GM18507 (cell line): ENCODE measurements around the gene SPPL2B.
"Not testable (repeated sequence)": the region's sequence is repeated elsewhere in the genome, so short reads cannot be mapped to it uniquely, and the experiment has no call there.

Source experiments
- DNase-seq: peaks from one replicate; pipeline ENCODE4 v3.0.0; 2011; ENCODE audit warnings: low read depth; ENCODE audit not compliant: insufficient read length; ENCODE audit errors: extremely low spot score
- FAIRE-seq: peaks from 2 replicates; lab custom pipeline; 2011; peaks lifted over from hg19 to GRCh38; lab: Jason Lieb, UNC

SPPL2B gene

GRCh38 chr19:2345794-2346663 lies 17.5 kb downstream of the SPPL2B start:
- FAIRE-seq (no peak), DNase-seq (no peak)

GRCh38 chr19:2349818-2350217 lies 21.3 kb downstream of the SPPL2B start:
- DNase-seq, FAIRE-seq: not testable (repeated sequence)

GRCh38 chr19:2350656-2351055 lies 22.2 kb downstream of the SPPL2B start:
- no peak for FAIRE-seq
- DNase-seq = no peak

- DNase-seq (no peak), FAIRE-seq (no peak)
Observed at GRCh38 chr19:2351591-2351990, 23.1 kb downstream of the SPPL2B start.

GRCh38 chr19:2352121-2352520 lies 23.6 kb downstream of the SPPL2B start:
- no peak for FAIRE-seq

GRCh38 chr19:2353159-2353886 lies 24.8 kb downstream of the SPPL2B start:
- FAIRE-seq = no peak
- DNase-seq = no peak

More at GRCh38 chr19:2352121-2352520, 23.6 kb downstream of the SPPL2B start:
- DNase-seq = no peak

- FAIRE-seq (no peak), DNase-seq (no peak)
Observed at GRCh38 chr19:2353887-2354592, 25.6 kb downstream of the SPPL2B start.

- DNase-seq = no peak
- no peak for FAIRE-seq
Observed at GRCh38 chr19:2354670-2355069, 26.2 kb downstream of the SPPL2B start.

- DNase-seq (no peak), FAIRE-seq (no peak)
Observed at GRCh38 chr19:2355168-2356035, 26.9 kb downstream of the SPPL2B start.

- no peak for DNase-seq
- FAIRE-seq = no peak
Observed at GRCh38 chr19:2356036-2356646, 27.7 kb downstream of the SPPL2B start.

GRCh38 chr19:2357279-2358206 lies 29.1 kb downstream of the SPPL2B start:
- no peak for FAIRE-seq
- DNase-seq = no peak

GRCh38 chr19:2358548-2359173 lies 30.2 kb downstream of the SPPL2B start:
- FAIRE-seq = no peak
- DNase-seq = no peak

- DNase-seq (no peak), FAIRE-seq (no peak)
Observed at GRCh38 chr19:2359992-2360685, 31.7 kb downstream of the SPPL2B start, which contains the start of gene TMPRSS9. Gene TMPRSS9 (plus strand): TSS chr19:2360265. CDS start chr19:2389786, 29,521 bp downstream.

GRCh38 chr19:2360833-2361232 lies 32.3 kb downstream of the SPPL2B start:
- FAIRE-seq (no peak), DNase-seq (no peak)

GRCh38 chr19:2361246-2362045 lies 33.0 kb downstream of the SPPL2B start:
- DNase-seq (no peak), FAIRE-seq (no peak)
